ENCODE results near the gene EHMT2. TPM values are rescaled to one million over a fixed set of nuclear protein-coding genes. Genes with fewer than 3 reads are reported as not detected.

The EHMT2 gene
- total and polyA plus RNA-seq, 2 of the 4 experiments (the other 2 are of a cell fraction), result 38.0 to 51.2 TPM

- Histone ChIP-seq H3K23ac (ENCODE audit: low read depth, low read length) (no peak overlapping the region), H4K20me1 (ENCODE audit: insufficient read depth, low read length) (no peaks in the 10 kb centered on the region), H3K14ac (replicated peaks; ENCODE audit: low read depth, low read length) (peak overlapping the region; percentile 68), H2AFZ (replicated peaks; ENCODE audit: low read length, poor library complexity) (peak overlapping the region; percentile 94), H2BK20ac (ENCODE audit: low read depth, low read length) (peak overlapping the region; percentile 46), H3K9me1 (ENCODE audit: insufficient read depth, low read length) (peaks cover 12% of the 10 kb centered on the region), H2BK5ac (ENCODE audit: low read depth, low read length, poor library complexity, severe bottlenecking) (peak overlapping the region; percentile 65), H2BK120ac (ENCODE audit: low read depth, low read length) (peak overlapping the region; percentile 86), H3K4me1 (ENCODE audit: control insufficient read depth, insufficient read depth, low read length) (peaks cover 22% of the 10 kb centered on the region), H2BK15ac (ENCODE audit: low read depth, low read length) (peak overlapping the region; percentile 49; the same call in 2 of the 3 replicates), H3K36me3 (ENCODE audit: control insufficient read depth, insufficient read depth, low read length) (peaks cover 7% of the 10 kb centered on the region), H2AK5ac (ENCODE audit: low read depth, low read length) (peak overlapping the region; percentile 91), H3K56ac (ENCODE audit: extremely low read depth, insufficient read depth, low read length) (no peak overlapping the region), H3K27me3 (ENCODE audit: control insufficient read depth, insufficient read depth, low read length) (no peaks in the 10 kb centered on the region), H3K9me3 (ENCODE audit: control insufficient read depth, insufficient read depth, low read length) (no peaks in the 10 kb centered on the region), H2AK9ac (replicated peaks; ENCODE audit: low read depth, low read length, poor library complexity) (peak overlapping the region; percentile 48), H3K4me2 (ENCODE audit: low read depth, low read length) (peak overlapping the region; percentile 65; the same call in 1 of the 2 replicates), H4K8ac (ENCODE audit: low read depth in 2 of 2, low read length in 2 of 2) (peak overlapping the region; percentile 67 to 87; a peak in 3 of 4 replicates), H3K18ac (ENCODE audit: low read depth, low read length) (peak overlapping the region; percentile 81), H3K4ac (ENCODE audit: low read depth, low read length) (peak overlapping the region; percentile 89; the same call in 1 of the 2 replicates), H3K79me1 (ENCODE audit: low read depth in 1 of 2, low read length in 2 of 2) (no peaks in the 10 kb centered on the region), H3K27ac (ENCODE audit: insufficient read depth, low read length) (peak overlapping the region; percentile 64; the same call in 1 of the 2 replicates), H4K5ac (ENCODE audit: low read depth, low read length) (peak overlapping the region; percentile 93), H3K9ac (ENCODE audit: low read depth, low read length) (peak overlapping the region; percentile 24; the same call in 1 of the 2 replicates), H3K4me3 (ENCODE audit: insufficient read depth, low read depth, low read length) (no peak overlapping the region), H4K91ac (ENCODE audit: insufficient read depth, low read depth, low read length) (peak overlapping the region; percentile 57; the same call in 1 of the 2 replicates)
- ChIA-PET CTCF (no interaction called here), POLR2A (ENCODE audit: unreplicated experiment) (interaction anchor here (0.9 kb wide), 1 partner anchor 48 kb away, joined by 3 read pairs; no protein-coding TSS in a partner anchor)
- 77% methylated on average over 7 of the region's 11 CpGs; no CpG with 5 or more reads in 1 of the 2 experiments for WGBS, 2 experiments (ENCODE audit: extremely low coverage in 2 of 2, insufficient read length in 1 of 2)
- intact Hi-C loops (cut with micrococcal nuclease) (no loop called here), in situ Hi-C loops (cut with MboI; ENCODE audit: low sequenced_read_pairs) (loop anchor here (5.0 to 10.0 kb wide), 2 partner anchors 34 to 262 kb away; partner anchors contain the start of gene LY6G5C), dilution Hi-C loops (cut with HindIII; ENCODE audit: low sequenced_read_pairs, unreplicated experiment) (no loop called here)
- no TSS peak for BruUV-seq (replicated peaks)
- DNase-seq (no peak), ATAC-seq (ENCODE audit: low read depth) (no peak)
- no peak for TF ChIP-seq RFX5 (IDR thresholded peaks at IDR 0.05; ENCODE audit: low read depth, low read length)
- TF ChIP-seq USF2 (IDR thresholded peaks at IDR 0.05; ENCODE audit: low read depth, low read length), result no peak
Observed at GRCh38 chr6:31946370-31946885, 48.9 kb upstream of the EHMT2 start.
